H1 (cell line): ENCODE results near the gene SLC43A2. TPM values are rescaled to one million over a fixed set of nuclear protein-coding genes. Genes with fewer than 3 reads are reported as not detected.
"Not testable (repeated sequence)": the region's sequence is repeated elsewhere in the genome, so short reads cannot be mapped to it uniquely, and the experiment has no call there.

Experiments
- CTCF ChIA-PET: fragments of 300-600 bp; sonication (Branson Sonifier 250); formaldehyde crosslinking; loops from one replicate; lab custom pipeline; 2021; ENCODE audit not compliant: partially characterized antibody; lab: Charles Lee
- POLR2A ChIA-PET: fragments of 300-600 bp; sonication (Branson Sonifier 250); formaldehyde crosslinking; loops from one replicate; lab custom pipeline; 2021; ENCODE audit warnings: inconsistent platforms; ENCODE audit not compliant: partially characterized antibody; lab: Charles Lee
- DNase-seq, 2 experiments: peaks; one replicate each; pipeline versions ENCODE4 v3.0.0 to v3.0.0-alpha.2; 2010 to 2022; ENCODE audit warnings: low spot score in 2 of 2, low read depth in 1 of 2, mixed read lengths in 1 of 2
- FAIRE-seq: peaks from 2 replicates; lab custom pipeline; 2011; peaks lifted over from hg19 to GRCh38; lab: Jason Lieb, UNC
- H2AFZ ChIP-seq: 2 replicates; pipeline ENCODE4 v1.8.1; 2012; ENCODE audit warnings: low read length, inconsistent platforms
- H2AK5ac ChIP-seq: 2 replicates; pipeline ENCODE4 v1.6.1; 2013; ENCODE audit warnings: low read depth, low read length
- H2BK120ac ChIP-seq: replicated peaks from 2 replicates; pipeline ENCODE3; 2013; ENCODE audit warnings: low read depth, low read length, inconsistent platforms
- H2BK12ac ChIP-seq: 2 replicates; pipeline ENCODE4 v1.6.1; 2013; ENCODE audit warnings: low read depth, low read length
- H2BK15ac ChIP-seq: 2 replicates; pipeline ENCODE4 v1.6.1; 2013; ENCODE audit warnings: low read length
- H2BK20ac ChIP-seq: 2 replicates; pipeline ENCODE4 v1.6.1; 2013; ENCODE audit warnings: low read length
- H2BK5ac ChIP-seq: 2 replicates; pipeline ENCODE4 v1.6.1; 2013; ENCODE audit warnings: low read depth, low read length
- H3K14ac ChIP-seq: 2 replicates; pipeline ENCODE4 v1.6.1; 2013; ENCODE audit warnings: inconsistent platforms; ENCODE audit not compliant: insufficient read length
- H3K18ac ChIP-seq: 2 replicates; pipeline ENCODE4 v1.6.1; 2013; ENCODE audit warnings: low read length; ENCODE audit errors: extremely low read depth
- H3K23ac ChIP-seq: 2 replicates; pipeline ENCODE4 v1.6.1; 2013; ENCODE audit warnings: inconsistent platforms; ENCODE audit not compliant: insufficient read length
- H3K23me2 ChIP-seq: 2 replicates; pipeline ENCODE4 v1.6.1; 2013; ENCODE audit warnings: low read depth, low read length
- H3K27ac ChIP-seq: 2 replicates; pipeline ENCODE4 v1.6.1; 2011; ENCODE audit warnings: low read depth, low read length, inconsistent platforms
- H3K27me3 ChIP-seq, 4 experiments: replicated peaks in 1 of 4; 1 replicate in 1 of 4; 2 replicates in 3 of 4; pipeline versions ENCODE4 v1.6.1 to v1.8.1; 2011 to 2013; ENCODE audit warnings: low read length in 3 of 4, mild to moderate bottlenecking in 3 of 4, inconsistent platforms in 2 of 4, mixed read lengths in 2 of 4, moderate library complexity in 1 of 4; ENCODE audit not compliant: control insufficient read depth in 3 of 4, insufficient read depth in 3 of 4; ENCODE audit errors: extremely low read depth in 1 of 4
- H3K36me3 ChIP-seq, 4 experiments: 2 replicates each; pipeline versions ENCODE4 v1.6.1 to v1.8.1; 2011 to 2013; ENCODE audit warnings: mild to moderate bottlenecking in 4 of 4, low read length in 3 of 4, moderate library complexity in 2 of 4, control low read depth in 1 of 4, inconsistent platforms in 1 of 4; ENCODE audit not compliant: insufficient read depth in 4 of 4, control insufficient read depth in 2 of 4
- H3K4ac ChIP-seq: replicated peaks from 2 replicates; pipeline ENCODE3; 2013; ENCODE audit warnings: low read length, low read depth, mixed read lengths, inconsistent platforms; ENCODE audit not compliant: insufficient read length
- H3K4me1 ChIP-seq, 4 experiments: replicated peaks in 1 of 4; 1 replicate in 1 of 4; 2 replicates in 3 of 4; pipeline versions ENCODE4 v1.6.1 to v1.8.1; 2011 to 2013; ENCODE audit warnings: low read length in 3 of 4, inconsistent platforms in 2 of 4, mixed read lengths in 1 of 4; ENCODE audit not compliant: insufficient read depth in 4 of 4, control insufficient read depth in 3 of 4
- H3K4me2 ChIP-seq, 2 experiments: 2 replicates each; pipeline versions ENCODE4 v1.6.1 to v1.8.1; 2011 to 2013; ENCODE audit warnings: low read depth in 2 of 2, low read length in 2 of 2, control low read depth in 1 of 2, inconsistent platforms in 1 of 2, mild to moderate bottlenecking in 1 of 2; ENCODE audit not compliant: insufficient read depth in 1 of 2
- H3K4me3 ChIP-seq, 4 experiments: fragments of 200-600, 300-600 bp in 1 of 4; sonication (generic), shearing (Covaris generic), sonication (Bioruptor Twin) in 1 of 4; 2 replicates each; pipeline versions ENCODE4 v1.5.1 to v1.8.1; 2011 to 2016; ENCODE audit warnings: low read length in 4 of 4, low read depth in 3 of 4, control low read depth in 2 of 4, inconsistent platforms in 2 of 4, mild to moderate bottlenecking in 2 of 4, mixed read lengths in 1 of 4, moderate library complexity in 1 of 4; ENCODE audit not compliant: insufficient read depth in 2 of 4; ENCODE audit errors: extremely low read depth in 1 of 4
- H3K56ac ChIP-seq: replicated peaks from 2 replicates; pipeline ENCODE3; 2013; ENCODE audit warnings: low read depth, mild to moderate bottlenecking, mixed read lengths, low read length, inconsistent platforms; ENCODE audit not compliant: insufficient read length
- H3K79me1 ChIP-seq: 2 replicates; pipeline ENCODE4 v1.6.1; 2013; ENCODE audit warnings: low read depth, low read length, control low read depth
- H3K79me2 ChIP-seq, 2 experiments: 2 replicates each; pipeline versions ENCODE4 v1.6.1 to v1.8.1; 2012 to 2013; ENCODE audit warnings: low read length in 2 of 2, mild to moderate bottlenecking in 2 of 2, inconsistent platforms in 1 of 2; ENCODE audit not compliant: insufficient read depth in 2 of 2, control insufficient read depth in 1 of 2
- H3K9ac ChIP-seq, 4 experiments: replicated peaks in 1 of 4; 1 replicate in 1 of 4; 2 replicates in 3 of 4; pipeline versions ENCODE4 v1.6.1 to v1.8.1; 2011 to 2013; ENCODE audit warnings: low read depth in 3 of 4, low read length in 3 of 4, control low read depth in 2 of 4, mild to moderate bottlenecking in 2 of 4, moderate library complexity in 2 of 4, inconsistent platforms in 1 of 4; ENCODE audit errors: extremely low read depth in 1 of 4
- H3K9me3 ChIP-seq, 2 experiments: 2 replicates each; pipeline versions ENCODE4 v1.6.1 to v1.8.1; 2012 to 2013; ENCODE audit warnings: mild to moderate bottlenecking in 2 of 2, moderate library complexity in 2 of 2, control low read depth in 1 of 2, inconsistent platforms in 1 of 2, low read depth in 1 of 2, low read length in 1 of 2, mixed read lengths in 1 of 2; ENCODE audit not compliant: insufficient read depth in 2 of 2
- H4K20me1 ChIP-seq, 2 experiments: replicated peaks in 1 of 2; 2 replicates each; pipeline versions ENCODE3 to v1.8.1; 2011 to 2013; ENCODE audit warnings: inconsistent platforms in 2 of 2, low read length in 2 of 2, mild to moderate bottlenecking in 1 of 2; ENCODE audit not compliant: insufficient read depth in 2 of 2, control insufficient read depth in 1 of 2
- H4K5ac ChIP-seq: 2 replicates; pipeline ENCODE4 v1.6.1; 2013; ENCODE audit warnings: low read length, low read depth, mixed read lengths, inconsistent platforms; ENCODE audit not compliant: insufficient read length
- H4K8ac ChIP-seq: 2 replicates; pipeline ENCODE4 v1.8.0; 2013; ENCODE audit warnings: mild to moderate bottlenecking, moderate library complexity, low read length, inconsistent platforms; ENCODE audit not compliant: insufficient read depth; ENCODE audit errors: extremely low read depth
- H4K91ac ChIP-seq: replicated peaks from 2 replicates; pipeline ENCODE3; 2013; ENCODE audit warnings: low read length, mixed read lengths, inconsistent platforms; ENCODE audit not compliant: insufficient read length
- MAFK ChIP-seq: IDR thresholded peaks from 2 replicates; pipeline ENCODE4 v1.6.1; 2012; ENCODE audit warnings: low read depth, mild to moderate bottlenecking, improper control_type of control experiment, low read length
- RFX5 ChIP-seq: IDR thresholded peaks from 2 replicates; pipeline ENCODE4 v1.6.1; 2011; ENCODE audit warnings: low read depth, low read length, improper control_type of control experiment, borderline replicate concordance
- SIX5 ChIP-seq: IDR thresholded peaks from 2 replicates; pipeline ENCODE4 v1.6.1; 2011; ENCODE audit warnings: mild to moderate bottlenecking, low read depth, low read length
- WGBS, 2 experiments: shearing (Covaris generic) in 1 of 2; methylation state at CpG; one replicate each; pipeline versions ENCODE4 v1.1.6 to v1.1.7; 2013 to 2015; ENCODE audit warnings: low lambda C conversion rate in 2 of 2, mixed read lengths in 2 of 2, inconsistent platforms in 1 of 2, low coverage in 1 of 2, missing lambda C conversion rate in 1 of 2; ENCODE audit not compliant: insufficient replicate concordance in 2 of 2, insufficient coverage in 1 of 2, insufficient read length in 1 of 2; ENCODE audit errors: extremely low coverage in 1 of 2, missing lambda C conversion rate in 1 of 2; 5-methylcytosine and 5-hydroxymethylcytosine counted together
- polyA plus RNA-seq, 7 experiments: library from polyadenylated mRNA; depleted of rRNA in 3 of 7; stranded (reverse) in 5 of 7; unstranded in 2 of 7; fragments of >200 nt in 5 of 7; fragments of 200-250 nt in 2 of 7; gene quantifications; 1 replicate in 5 of 7; 2 replicates in 1 of 7; 4 replicates in 1 of 7; pipeline versions ENCODE4 v1.2.1 to v1.2.3, GENCODE V29; 2011 to 2013; ENCODE audit warnings: missing spikeins in 2 of 7, mixed read lengths in 2 of 7
- total RNA-seq: library from RNA; stranded (reverse); fragmentation: NEBNext Ultra II Directional; extraction: Animal tissue kit (Norgen Biotek cat#: 25700); gene quantifications from 2 replicates; pipeline ENCODE4 v1.2.1, GENCODE V29; 2021

Gene SLC43A2
- total and polyA plus RNA-seq, 2 of the 8 experiments (the other 6 are each of a cell fraction or from before 2014, with no cell fraction given): 6.6 to 10.5 TPM

DNA sequence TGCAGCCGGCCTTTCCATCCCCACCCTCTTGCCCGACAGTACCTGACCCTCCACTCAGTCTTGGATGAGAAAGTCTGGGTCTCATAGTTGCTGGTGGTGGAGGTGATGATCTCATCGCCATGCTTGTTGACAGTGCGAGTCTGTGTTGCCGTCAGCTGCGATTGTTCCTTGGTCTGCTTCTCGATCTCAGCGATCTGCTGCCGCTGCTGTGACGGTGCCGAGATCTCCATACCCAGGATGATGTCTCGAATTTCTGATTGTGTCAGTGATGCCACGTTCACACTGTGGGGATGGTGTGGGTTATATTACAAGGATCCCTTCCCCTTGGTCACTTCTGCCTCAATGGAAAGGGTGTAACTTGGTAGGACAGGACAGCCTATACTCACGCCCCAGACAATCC, 25.1 kb upstream of the SLC43A2 start (continued):
- TF ChIP-seq SIX5 (no peak), RFX5 (no peak), MAFK (no peak)

DNA sequence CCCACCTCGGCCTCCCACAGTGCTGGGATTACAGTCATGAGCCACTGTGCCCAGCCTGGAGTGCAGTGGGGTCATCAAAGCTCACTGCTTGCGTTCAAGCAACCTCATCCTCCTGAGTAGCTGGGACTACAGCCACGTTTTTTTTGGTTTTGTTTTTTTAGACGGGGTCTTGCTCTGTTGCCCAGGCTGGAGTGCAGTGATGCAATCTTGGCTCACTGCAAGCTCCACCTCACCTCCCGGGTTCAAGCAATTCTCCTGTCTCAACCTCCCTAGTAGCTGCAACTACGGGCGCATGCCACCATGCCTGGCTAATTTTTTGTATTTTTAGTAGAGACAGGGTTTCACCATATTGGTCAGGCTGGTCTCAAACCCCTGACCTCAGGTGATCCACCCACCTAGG, 24.2 kb upstream of the SLC43A2 start:
- H3K14ac ChIP-seq, H4K91ac ChIP-seq, H3K27me3 ChIP-seq, H2BK20ac ChIP-seq, H2BK5ac ChIP-seq, H4K5ac ChIP-seq, H3K23me2 ChIP-seq, H3K9ac ChIP-seq, H3K27ac ChIP-seq, H3K9me3 ChIP-seq, H3K79me2 ChIP-seq, H4K8ac ChIP-seq, DNase-seq, H3K4me3 ChIP-seq, H2BK120ac ChIP-seq, H2BK15ac ChIP-seq, H3K79me1 ChIP-seq, H3K18ac ChIP-seq, H3K4me2 ChIP-seq, H2AFZ ChIP-seq, H3K56ac ChIP-seq, H2AK5ac ChIP-seq, H2BK12ac ChIP-seq, H3K23ac ChIP-seq, H3K4ac ChIP-seq, FAIRE-seq: not testable (repeated sequence)
- 92% methylated on average over 7 of the region's 7 CpGs; no CpG with 5 or more reads in 1 of the 2 experiments for WGBS, 2 experiments
- ChIA-PET CTCF (interaction anchor here (0.6 to 2.9 kb wide), 9 partner anchors 12 to 302 kb away, joined by 3 to 18 read pairs (median 3); partner anchors contain the start of gene INPP5K), POLR2A (interaction anchor here (0.8 to 6.5 kb wide), 5 partner anchors 11 to 26 kb away, joined by 3 to 65 read pairs (median 3); no protein-coding TSS in a partner anchor)
- peaks cover 0 to 13% (median 7%) of the 10 kb centered on the region in 4 experiments; a peak in 4 of 7 replicates for H3K4me1 ChIP-seq
- peaks cover 15 to 24% of the 10 kb centered on the region in 2 experiments for H4K20me1 ChIP-seq
- H3K36me3 ChIP-seq: peaks cover 48 to 72% (median 62%) of the 10 kb centered on the region in 4 experiments
